Nephron progenitor cell (in vitro differentiated cells): ENCODE data around the gene JMJD1C.
A peak's percentile ranks its signal among the peaks of the same experiment; 100 is the strongest.

Source experiments
- DNase-seq: peaks from one replicate; pipeline ENCODE4 v3.0.0; 2021
- H3K27ac Mint-ChIP-seq: 2 replicates; pipeline ENCODE4 v1.8.0; 2021; ENCODE audit warnings: mild to moderate bottlenecking, moderate library complexity, mixed read lengths
- H3K27me3 Mint-ChIP-seq: 2 replicates; pipeline ENCODE4 v1.8.0; 2021; ENCODE audit warnings: mild to moderate bottlenecking, low read depth, mixed read lengths; ENCODE audit not compliant: poor library complexity
- H3K36me3 Mint-ChIP-seq: 2 replicates; pipeline ENCODE4 v1.8.0; 2021; ENCODE audit warnings: low read depth, mixed read lengths
- H3K4me1 Mint-ChIP-seq: 2 replicates; pipeline ENCODE4 v1.8.0; 2021; ENCODE audit warnings: mixed read lengths
- H3K4me3 Mint-ChIP-seq: 2 replicates; pipeline ENCODE4 v1.8.0; 2021; ENCODE audit warnings: mild to moderate bottlenecking, moderate library complexity, mixed read lengths
- H3K9me3 Mint-ChIP-seq: 2 replicates; pipeline ENCODE4 v1.8.0; 2021; ENCODE audit warnings: mild to moderate bottlenecking, moderate library complexity, mixed read lengths
- CTCF ChIP-seq: fragments of 200-600 bp; sonication (generic); IDR thresholded peaks from 2 replicates; pipeline ENCODE4 v1.5.0; 2021; ENCODE audit warnings: antibody characterized with exemption

Gene JMJD1C

DNA sequence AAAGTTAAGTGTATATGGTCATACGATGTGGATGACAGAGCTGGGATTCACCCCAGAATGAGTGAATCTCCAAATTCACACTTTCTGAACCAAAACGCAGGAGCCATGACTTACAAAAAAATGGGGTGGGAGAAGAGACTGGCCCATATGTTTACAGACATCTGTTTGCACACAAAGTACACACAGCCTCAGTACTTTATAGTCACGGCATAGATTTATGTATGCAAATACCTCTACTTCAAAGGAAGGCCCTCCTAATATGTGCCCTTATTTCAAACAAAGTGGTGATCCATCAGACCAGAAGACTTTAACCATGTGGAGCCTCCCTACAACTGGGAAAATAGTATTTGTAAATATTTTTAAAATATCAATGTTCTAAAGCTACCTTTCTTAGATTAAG, 22.2 kb upstream of the JMJD1C start:
- peaks cover 7% of the 10 kb centered on the region for H3K4me1 Mint-ChIP-seq
- H3K27ac Mint-ChIP-seq, result no peak overlapping the region
- peaks cover 30% of the 10 kb centered on the region for H3K9me3 Mint-ChIP-seq
- H3K36me3 Mint-ChIP-seq, result peaks cover 32% of the 10 kb centered on the region
- TF ChIP-seq CTCF, result no peak
- no peaks in the 10 kb centered on the region for H3K27me3 Mint-ChIP-seq
- DNase-seq, result no peak
- no peak overlapping the region for H3K4me3 Mint-ChIP-seq

DNA sequence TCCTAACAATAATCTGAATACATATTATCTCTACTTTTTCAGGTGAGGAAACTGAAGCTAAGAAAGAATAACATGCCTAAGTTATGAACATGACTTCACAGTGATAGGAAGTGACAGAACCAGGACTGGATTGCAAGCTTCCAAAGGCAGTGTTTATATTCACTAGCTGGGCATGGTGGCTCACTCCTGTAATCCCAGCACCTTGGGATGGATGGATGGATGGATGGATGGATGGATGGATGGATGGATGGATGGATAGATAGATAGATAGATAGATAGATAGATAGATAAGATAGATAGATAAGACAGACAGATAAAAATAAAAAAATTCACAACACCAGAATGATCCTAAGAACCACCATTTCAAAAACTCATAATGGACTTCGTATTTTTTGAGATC, 18.2 kb upstream of the JMJD1C start:
- Mint-ChIP-seq H3K4me1 (peaks cover 8% of the 10 kb centered on the region), H3K27ac (no peak overlapping the region), H3K4me3 (no peak overlapping the region), H3K36me3 (no peaks in the 10 kb centered on the region), H3K27me3 (peaks cover 4% of the 10 kb centered on the region), H3K9me3 (no peaks in the 10 kb centered on the region)
- DNase-seq, result no peak
- TF ChIP-seq CTCF, result no peak

DNA sequence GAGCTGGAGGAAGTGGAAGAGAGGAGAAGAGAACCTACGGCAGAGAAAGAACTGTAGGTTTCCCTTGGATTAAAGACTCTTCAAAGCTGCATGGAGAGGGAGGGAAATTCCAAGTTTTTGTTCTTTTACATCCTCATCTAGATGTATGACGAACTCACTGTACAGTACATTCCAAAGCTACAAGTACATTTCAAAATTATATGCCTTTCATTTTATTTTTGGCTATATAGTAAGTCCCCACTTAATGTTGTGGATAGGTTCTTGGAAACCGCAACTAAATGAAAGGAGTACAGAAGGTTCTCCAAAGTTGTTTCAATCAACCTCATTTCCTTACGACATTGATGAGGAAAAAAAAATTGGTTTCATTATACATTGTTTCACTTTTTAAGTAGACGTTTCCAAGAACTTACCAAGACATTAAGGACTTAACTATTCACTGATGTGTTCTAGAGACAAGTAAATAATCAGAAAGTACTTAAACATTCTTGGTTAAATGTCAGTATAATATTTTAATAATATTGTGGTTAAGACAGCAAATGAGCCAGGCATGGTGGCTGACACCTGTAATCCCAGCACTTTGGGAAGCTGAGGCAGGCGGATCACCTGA, 16.1 kb upstream of the JMJD1C start:
- H3K36me3 Mint-ChIP-seq, result peaks cover 9% of the 10 kb centered on the region
- H3K4me3 Mint-ChIP-seq, result no peak overlapping the region
- peak overlapping the region; percentile 23 for H3K27ac Mint-ChIP-seq
- peaks cover 4% of the 10 kb centered on the region for H3K27me3 Mint-ChIP-seq
- peaks cover 10% of the 10 kb centered on the region for H3K4me1 Mint-ChIP-seq
- peaks cover 4% of the 10 kb centered on the region for H3K9me3 Mint-ChIP-seq
- no peak for DNase-seq
- no peak for TF ChIP-seq CTCF

- Mint-ChIP-seq H3K27me3 (peaks cover 4% of the 10 kb centered on the region), H3K36me3 (peaks cover 26% of the 10 kb centered on the region), H3K4me3 (no peak overlapping the region), H3K27ac (no peak overlapping the region), H3K9me3 (peaks cover 12% of the 10 kb centered on the region), H3K4me1 (peaks cover 10% of the 10 kb centered on the region)
- no peak for TF ChIP-seq CTCF
- no peak for DNase-seq
Observed at GRCh38 chr10:63480237-63480636, 14.5 kb upstream of the JMJD1C start.

- Mint-ChIP-seq H3K27me3 (peaks cover 4% of the 10 kb centered on the region), H3K9me3 (peaks cover 13% of the 10 kb centered on the region), H3K27ac (no peak overlapping the region), H3K36me3 (peaks cover 33% of the 10 kb centered on the region), H3K4me1 (peaks cover 10% of the 10 kb centered on the region), H3K4me3 (no peak overlapping the region)
- TF ChIP-seq CTCF, result no peak
- DNase-seq, result no peak
Observed at GRCh38 chr10:63478564-63478963, 12.8 kb upstream of the JMJD1C start.

GRCh38 chr10:63477927-63478326, 12.2 kb upstream of the JMJD1C start:
- Mint-ChIP-seq H3K4me1 (peaks cover 10% of the 10 kb centered on the region), H3K9me3 (peaks cover 13% of the 10 kb centered on the region), H3K27ac (no peak overlapping the region), H3K4me3 (no peak overlapping the region), H3K27me3 (peaks cover 4% of the 10 kb centered on the region), H3K36me3 (peaks cover 33% of the 10 kb centered on the region)
- TF ChIP-seq CTCF, result no peak
- no peak for DNase-seq
